Neural progenitor cell (in vitro differentiated cells): Measurements from ENCODE around the gene KIRREL3.

Experiments used
- CTCF ChIP-seq: fragments of 200-600 bp; sonication (generic); IDR thresholded peaks from 2 replicates; pipeline ENCODE4 v1.5.1; 2017; ENCODE audit warnings: antibody characterized with exemption, mild to moderate bottlenecking
- EZH2 ChIP-seq: fragments of 200-600 bp; sonication (generic); IDR thresholded peaks from 2 replicates; pipeline ENCODE4 v1.6.1; 2017; ENCODE audit warnings: antibody characterized with exemption, mild to moderate bottlenecking, moderate library complexity

- TF ChIP-seq EZH2 (no peak), CTCF (no peak)
These were observed 36.4 kb upstream of the KIRREL3 start for GRCh38 chr11:127037001-127037400.
